ENCODE measurements around the gene FGFRL1. TPM values are rescaled to one million over a fixed set of nuclear protein-coding genes. Genes with fewer than 3 reads are reported as not detected.

Gene FGFRL1
- total and polyA plus RNA-seq, 2 of the 13 experiments (the other 11 are each of a cell fraction or from before 2014, with no cell fraction given), result 19.1 to 30.6 TPM

DNA sequence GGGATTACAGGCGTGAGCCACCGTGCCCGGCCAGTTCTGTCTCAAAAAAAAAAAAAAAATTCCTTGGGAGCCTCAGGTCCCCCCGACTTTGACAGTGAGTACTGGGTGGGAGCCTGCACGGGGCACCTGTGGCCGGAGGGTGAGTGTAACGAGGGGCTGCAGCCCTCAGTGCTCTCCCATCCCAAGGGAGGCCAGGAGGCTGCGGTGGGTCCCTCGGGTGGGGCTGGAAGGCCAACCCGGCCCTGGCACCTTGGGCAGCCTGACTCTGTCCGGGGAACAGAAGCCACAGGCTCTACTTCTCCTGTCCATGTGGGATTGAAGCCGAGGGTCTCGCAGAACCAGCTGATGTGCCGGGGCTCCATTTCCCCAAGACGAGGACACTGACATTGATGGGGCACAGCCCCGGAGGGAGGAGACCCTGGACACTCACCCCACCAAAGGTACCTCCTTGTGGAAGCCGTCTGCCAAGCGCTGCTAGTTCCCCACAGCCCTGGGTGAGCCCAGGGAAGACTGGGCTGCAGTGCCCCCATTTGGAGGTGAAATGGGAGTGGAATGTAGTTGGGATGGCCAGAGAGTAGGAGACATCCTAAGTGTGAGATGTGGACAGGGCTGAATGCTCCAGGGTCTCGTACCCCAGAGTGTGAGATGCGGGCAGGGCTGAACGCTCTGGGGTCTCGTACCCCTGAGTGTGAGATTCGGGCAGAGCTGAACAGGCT, 16.0 kb upstream of the FGFRL1 start (continued):
- TF ChIP-seq, protein P1, sequence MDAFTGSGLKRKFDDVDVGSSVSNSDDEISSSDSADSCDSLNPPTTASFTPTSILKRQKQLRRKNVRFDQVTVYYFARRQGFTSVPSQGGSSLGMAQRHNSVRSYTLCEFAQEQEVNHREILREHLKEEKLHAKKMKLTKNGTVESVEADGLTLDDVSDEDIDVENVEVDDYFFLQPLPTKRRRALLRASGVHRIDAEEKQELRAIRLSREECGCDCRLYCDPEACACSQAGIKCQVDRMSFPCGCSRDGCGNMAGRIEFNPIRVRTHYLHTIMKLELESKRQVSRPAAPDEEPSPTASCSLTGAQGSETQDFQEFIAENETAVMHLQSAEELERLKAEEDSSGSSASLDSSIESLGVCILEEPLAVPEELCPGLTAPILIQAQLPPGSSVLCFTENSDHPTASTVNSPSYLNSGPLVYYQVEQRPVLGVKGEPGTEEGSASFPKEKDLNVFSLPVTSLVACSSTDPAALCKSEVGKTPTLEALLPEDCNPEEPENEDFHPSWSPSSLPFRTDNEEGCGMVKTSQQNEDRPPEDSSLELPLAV (CRISPR knock-in tag; conservative IDR thresholded peaks at IDR 0.05; ENCODE audit: low read depth), result no peak
- no peak for TF ChIP-seq NFATC3 (CRISPR knock-in tag; IDR thresholded peaks at IDR 0.05)
- TF ChIP-seq MEIS2 (CRISPR knock-in tag; IDR thresholded peaks at IDR 0.05), result no peak
- TF ChIP-seq, protein P2, sequence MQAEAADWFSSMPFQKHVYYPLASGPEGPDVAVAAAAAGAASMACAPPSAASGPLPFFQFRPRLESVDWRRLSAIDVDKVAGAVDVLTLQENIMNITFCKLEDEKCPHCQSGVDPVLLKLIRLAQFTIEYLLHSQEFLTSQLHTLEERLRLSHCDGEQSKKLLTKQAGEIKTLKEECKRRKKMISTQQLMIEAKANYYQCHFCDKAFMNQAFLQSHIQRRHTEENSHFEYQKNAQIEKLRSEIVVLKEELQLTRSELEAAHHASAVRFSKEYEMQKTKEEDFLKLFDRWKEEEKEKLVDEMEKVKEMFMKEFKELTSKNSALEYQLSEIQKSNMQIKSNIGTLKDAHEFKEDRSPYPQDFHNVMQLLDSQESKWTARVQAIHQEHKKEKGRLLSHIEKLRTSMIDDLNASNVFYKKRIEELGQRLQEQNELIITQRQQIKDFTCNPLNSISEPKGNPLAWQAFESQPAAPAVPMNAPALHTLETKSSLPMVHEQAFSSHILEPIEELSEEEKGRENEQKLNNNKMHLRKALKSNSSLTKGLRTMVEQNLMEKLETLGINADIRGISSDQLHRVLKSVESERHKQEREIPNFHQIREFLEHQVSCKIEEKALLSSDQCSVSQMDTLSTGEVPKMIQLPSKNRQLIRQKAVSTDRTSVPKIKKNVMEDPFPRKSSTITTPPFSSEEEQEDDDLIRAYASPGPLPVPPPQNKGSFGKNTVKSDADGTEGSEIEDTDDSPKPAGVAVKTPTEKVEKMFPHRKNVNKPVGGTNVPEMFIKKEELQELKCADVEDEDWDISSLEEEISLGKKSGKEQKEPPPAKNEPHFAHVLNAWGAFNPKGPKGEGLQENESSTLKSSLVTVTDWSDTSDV (CRISPR knock-in tag; IDR thresholded peaks at IDR 0.05), result no peak
- 0 out of 2 replicates have a peak, but pooled peaks have one; percentile 10 for TF ChIP-seq SAP130 (CRISPR knock-in tag; IDR thresholded peaks at IDR 0.05; ENCODE audit: low read depth)
- TF ChIP-seq, protein P3, sequence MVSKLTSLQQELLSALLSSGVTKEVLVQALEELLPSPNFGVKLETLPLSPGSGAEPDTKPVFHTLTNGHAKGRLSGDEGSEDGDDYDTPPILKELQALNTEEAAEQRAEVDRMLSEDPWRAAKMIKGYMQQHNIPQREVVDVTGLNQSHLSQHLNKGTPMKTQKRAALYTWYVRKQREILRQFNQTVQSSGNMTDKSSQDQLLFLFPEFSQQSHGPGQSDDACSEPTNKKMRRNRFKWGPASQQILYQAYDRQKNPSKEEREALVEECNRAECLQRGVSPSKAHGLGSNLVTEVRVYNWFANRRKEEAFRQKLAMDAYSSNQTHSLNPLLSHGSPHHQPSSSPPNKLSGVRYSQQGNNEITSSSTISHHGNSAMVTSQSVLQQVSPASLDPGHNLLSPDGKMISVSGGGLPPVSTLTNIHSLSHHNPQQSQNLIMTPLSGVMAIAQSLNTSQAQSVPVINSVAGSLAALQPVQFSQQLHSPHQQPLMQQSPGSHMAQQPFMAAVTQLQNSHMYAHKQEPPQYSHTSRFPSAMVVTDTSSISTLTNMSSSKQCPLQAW (CRISPR knock-in tag; IDR thresholded peaks at IDR 0.05), result no peak
- no peak for TF ChIP-seq ZNF24 (IDR thresholded peaks at IDR 0.05)
- TF ChIP-seq, protein P4, sequence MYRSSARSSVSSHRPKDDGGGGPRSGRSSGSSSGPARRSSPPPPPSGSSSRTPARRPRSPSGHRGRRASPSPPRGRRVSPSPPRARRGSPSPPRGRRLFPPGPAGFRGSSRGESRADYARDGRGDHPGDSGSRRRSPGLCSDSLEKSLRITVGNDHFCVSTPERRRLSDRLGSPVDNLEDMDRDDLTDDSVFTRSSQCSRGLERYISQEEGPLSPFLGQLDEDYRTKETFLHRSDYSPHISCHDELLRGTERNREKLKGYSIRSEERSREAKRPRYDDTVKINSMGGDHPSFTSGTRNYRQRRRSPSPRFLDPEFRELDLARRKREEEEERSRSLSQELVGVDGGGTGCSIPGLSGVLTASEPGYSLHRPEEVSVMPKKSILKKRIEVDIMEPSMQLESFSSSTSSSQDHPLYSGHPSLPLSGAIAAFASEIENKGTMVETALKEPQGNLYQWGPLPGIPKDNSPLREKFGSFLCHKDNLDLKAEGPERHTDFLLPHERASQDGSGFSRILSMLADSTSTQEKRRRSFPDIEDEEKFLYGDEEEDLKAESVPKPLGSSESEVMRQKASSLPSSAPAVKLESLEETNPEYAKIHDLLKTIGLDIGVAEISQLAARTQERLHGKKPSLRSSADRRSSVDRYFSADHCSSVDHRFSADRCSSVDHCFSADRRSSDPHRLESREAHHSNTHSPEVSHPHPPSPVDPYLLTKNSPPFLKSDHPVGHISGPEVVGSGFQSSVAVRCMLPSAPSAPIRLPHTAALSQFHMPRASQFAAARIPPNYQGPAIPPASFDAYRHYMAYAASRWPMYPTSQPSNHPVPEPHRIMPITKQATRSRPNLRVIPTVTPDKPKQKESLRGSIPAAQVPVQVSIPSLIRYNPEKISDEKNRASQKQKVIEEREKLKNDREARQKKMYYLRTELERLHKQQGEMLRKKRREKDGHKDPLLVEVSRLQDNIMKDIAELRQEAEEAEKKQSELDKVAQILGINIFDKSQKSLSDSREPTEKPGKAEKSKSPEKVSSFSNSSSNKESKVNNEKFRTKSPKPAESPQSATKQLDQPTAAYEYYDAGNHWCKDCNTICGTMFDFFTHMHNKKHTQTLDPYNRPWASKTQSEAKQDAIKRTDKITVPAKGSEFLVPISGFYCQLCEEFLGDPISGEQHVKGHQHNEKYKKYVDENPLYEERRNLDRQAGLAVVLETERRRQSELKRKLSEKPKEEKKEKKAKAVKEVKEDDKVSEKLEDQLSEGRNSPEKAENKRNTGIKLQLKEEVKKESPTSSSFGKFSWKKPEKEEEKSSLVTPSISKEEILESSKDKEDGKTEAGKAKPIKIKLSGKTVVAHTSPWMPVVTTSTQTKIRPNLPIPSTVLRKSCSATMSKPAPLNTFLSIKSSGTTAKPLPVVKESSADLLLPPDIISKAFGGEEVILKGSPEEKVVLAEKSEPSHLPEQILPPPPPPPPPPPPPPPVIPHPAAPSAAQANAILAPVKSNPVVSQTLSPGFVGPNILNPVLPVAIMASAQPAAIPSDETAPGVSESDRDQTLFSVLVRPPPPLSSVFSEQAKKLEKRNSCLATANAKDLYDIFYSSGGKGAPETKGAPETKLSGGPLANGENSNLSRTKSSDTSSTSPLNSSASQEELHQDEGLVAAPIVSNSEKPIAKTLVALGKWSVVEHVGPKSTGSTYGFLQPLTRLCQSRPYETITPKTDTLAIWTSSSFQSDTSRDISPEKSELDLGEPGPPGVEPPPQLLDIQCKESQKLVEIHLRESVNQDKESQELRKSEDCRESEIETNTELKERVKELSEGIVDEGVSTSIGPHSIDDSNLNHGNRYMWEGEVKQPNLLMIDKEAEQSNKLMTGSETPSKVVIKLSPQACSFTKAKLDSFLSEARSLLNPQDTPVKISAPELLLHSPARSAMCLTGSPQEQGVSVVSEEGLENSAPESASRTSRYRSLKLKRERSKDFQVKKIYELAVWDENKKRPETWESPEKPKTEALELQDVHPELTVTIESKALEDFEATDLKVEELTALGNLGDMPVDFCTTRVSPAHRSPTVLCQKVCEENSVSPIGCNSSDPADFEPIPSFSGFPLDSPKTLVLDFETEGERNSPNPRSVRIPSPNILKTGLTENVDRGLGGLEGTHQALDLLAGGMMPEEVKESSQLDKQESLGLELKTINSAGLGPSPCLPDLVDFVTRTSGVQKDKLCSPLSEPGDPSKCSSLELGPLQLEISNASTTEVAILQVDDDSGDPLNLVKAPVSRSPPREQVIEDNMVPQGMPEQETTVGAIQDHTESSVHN (CRISPR knock-in tag; IDR thresholded peaks at IDR 0.05), result no peak
- TF ChIP-seq TEAD3 (CRISPR knock-in tag; optimal IDR thresholded peaks at IDR 0.05; ENCODE audit: borderline replicate concordance), result peak; percentile 48
- no peak for TF ChIP-seq JUNB (CRISPR knock-in tag; IDR thresholded peaks at IDR 0.05; ENCODE audit: borderline replicate concordance)
- TF ChIP-seq HNRNPL (IDR thresholded peaks at IDR 0.05; ENCODE audit: low read depth, low read length), result no peak
- no peak for TF ChIP-seq RORA (CRISPR knock-in tag; IDR thresholded peaks at IDR 0.05)
- TF ChIP-seq ZNF550 (CRISPR knock-in tag; IDR thresholded peaks at IDR 0.05; ENCODE audit: borderline replicate concordance), result no peak

All from HepG2 (cell line).